Liver (tissue), 9 donors: ENCODE measurements around the gene NPTX2. TPM values are rescaled to one million over a fixed set of nuclear protein-coding genes. Genes with fewer than 3 reads are reported as not detected.

Source experiments
- DNase-seq: peaks from one replicate; pipeline ENCODE4 v3.0.0-alpha.2; 2017; ENCODE audit warnings: low spot score
- H3K27ac ChIP-seq, 2 donors: one replicate each; pipeline ENCODE4 v1.7.0; 2013; ENCODE audit warnings: inconsistent platforms in 2 of 2, low read length in 2 of 2, control low read depth in 1 of 2, low read depth in 1 of 2, mild to moderate bottlenecking in 1 of 2
- H3K27me3 ChIP-seq, 4 donors: one replicate each; pipeline versions ENCODE4 v1.6.1 to v1.7.0; 2013; ENCODE audit warnings: low read length in 3 of 4, inconsistent platforms in 1 of 4, mild to moderate bottlenecking in 1 of 4, moderate library complexity in 1 of 4; ENCODE audit not compliant: control insufficient read depth in 4 of 4, insufficient read depth in 4 of 4
- H3K36me3 ChIP-seq, 4 donors: one replicate each; pipeline versions ENCODE4 v1.6.1 to v1.7.0; 2013; ENCODE audit warnings: low read length in 3 of 4, mild to moderate bottlenecking in 3 of 4, low read depth in 1 of 4, moderate library complexity in 1 of 4; ENCODE audit not compliant: control insufficient read depth in 4 of 4, insufficient read depth in 3 of 4
- H3K4me1 ChIP-seq, 4 donors: one replicate each; pipeline versions ENCODE4 v1.6.1 to v1.7.0; 2013; ENCODE audit warnings: low read length in 3 of 4, mild to moderate bottlenecking in 3 of 4, moderate library complexity in 1 of 4; ENCODE audit not compliant: control insufficient read depth in 4 of 4, insufficient read depth in 4 of 4
- H3K4me3 ChIP-seq, 3 donors: one replicate each; pipeline versions ENCODE4 v1.6.1 to v1.7.0; 2013; ENCODE audit warnings: low read length in 3 of 3, control low read depth in 1 of 3, low read depth in 1 of 3, mild to moderate bottlenecking in 1 of 3
- H3K9ac ChIP-seq, 2 donors: one replicate each; pipeline ENCODE4 v1.7.0; 2013; ENCODE audit warnings: low read length in 2 of 2, mild to moderate bottlenecking in 2 of 2, moderate library complexity in 2 of 2, control low read depth in 1 of 2, low read depth in 1 of 2
- H3K9me3 ChIP-seq, 4 donors: one replicate each; pipeline versions ENCODE4 v1.6.1 to v1.7.0; 2013; ENCODE audit warnings: low read length in 3 of 4; ENCODE audit not compliant: control insufficient read depth in 4 of 4
- FOXA2 ChIP-seq: IDR thresholded peaks from 2 replicates; pipeline ENCODE4 v1.6.1; 2016; ENCODE audit warnings: antibody characterized with exemption
- HNF4A ChIP-seq, 2 donors: conservative IDR thresholded peaks; 2 replicates each; pipeline ENCODE4 v1.6.1; 2016; ENCODE audit warnings: antibody characterized with exemption in 2 of 2, mild to moderate bottlenecking in 2 of 2
- JUND ChIP-seq, 2 donors: IDR thresholded peaks; 2 replicates each; pipeline ENCODE4 v1.6.1; 2016; ENCODE audit warnings: antibody characterized with exemption in 2 of 2
- RAD21 ChIP-seq, 2 donors: IDR thresholded peaks; 2 replicates each; pipeline ENCODE4 v1.6.1; 2016; ENCODE audit warnings: antibody characterized with exemption in 2 of 2, mild to moderate bottlenecking in 2 of 2
- RXRA ChIP-seq, 2 donors: IDR thresholded peaks; 2 replicates each; pipeline ENCODE4 v1.6.1; 2017 to 2018; ENCODE audit warnings: antibody characterized with exemption in 2 of 2, mild to moderate bottlenecking in 1 of 2
- SP1 ChIP-seq: IDR thresholded peaks from 2 replicates; pipeline ENCODE4 v1.6.1; 2018; ENCODE audit warnings: antibody characterized with exemption, mild to moderate bottlenecking
- YY1 ChIP-seq: IDR thresholded peaks from 2 replicates; pipeline ENCODE4 v1.6.1; 2016; ENCODE audit warnings: antibody characterized with exemption, mild to moderate bottlenecking
- WGBS: extraction: QIAGEN DNeasy Blood & Tissue Kit; methylation state at CpG from one replicate; pipeline ENCODE4 v1.1.7; 2013; 5-methylcytosine and 5-hydroxymethylcytosine counted together
- polyA plus RNA-seq, 2 donors: library from polyadenylated mRNA; stranded (reverse) in 1 of 2; unstranded in 1 of 2; fragments of 200-250 nt in 1 of 2; fragments of >200 nt in 1 of 2; fragmentation: Nextera tagmentation in 1 of 2; extraction: Ambion mirVana in 1 of 2; gene quantifications; one replicate each; pipeline versions ENCODE4 v1.2.1 to v1.2.3, GENCODE V29; 2013 to 2015
- total RNA-seq, 2 donors: library from RNA; depleted of rRNA; stranded (reverse); fragments of >200 nt; gene quantifications; one replicate each; pipeline ENCODE4 v1.2.3, GENCODE V29; 2014
- TF ChIP-seq, protein P1 (sequence below): IDR thresholded peaks from 2 replicates; pipeline ENCODE4 v1.6.1; 2016; ENCODE audit warnings: antibody characterized with exemption
- TF ChIP-seq, protein P2 (sequence below): fragments of 150-350 bp; IDR thresholded peaks from 2 replicates; pipeline ENCODE4 v1.5.1; 2017; ENCODE audit warnings: improper control_type of control experiment, low read depth, low read length; ENCODE audit not compliant: missing input control
- TF ChIP-seq, protein P3 (sequence below): IDR thresholded peaks from 2 replicates; pipeline ENCODE4 v1.6.1; 2016; ENCODE audit warnings: antibody characterized with exemption, mild to moderate bottlenecking
- donor health status: healthy.
- donor health status: healthy.
- donor health status: healthy.
- donor health status: healthy.
- donor health status: healthy.

Gene NPTX2
- total and polyA plus RNA-seq, 4 donors: 0.09 to 1.5 (median 0.58) TPM

DNA sequence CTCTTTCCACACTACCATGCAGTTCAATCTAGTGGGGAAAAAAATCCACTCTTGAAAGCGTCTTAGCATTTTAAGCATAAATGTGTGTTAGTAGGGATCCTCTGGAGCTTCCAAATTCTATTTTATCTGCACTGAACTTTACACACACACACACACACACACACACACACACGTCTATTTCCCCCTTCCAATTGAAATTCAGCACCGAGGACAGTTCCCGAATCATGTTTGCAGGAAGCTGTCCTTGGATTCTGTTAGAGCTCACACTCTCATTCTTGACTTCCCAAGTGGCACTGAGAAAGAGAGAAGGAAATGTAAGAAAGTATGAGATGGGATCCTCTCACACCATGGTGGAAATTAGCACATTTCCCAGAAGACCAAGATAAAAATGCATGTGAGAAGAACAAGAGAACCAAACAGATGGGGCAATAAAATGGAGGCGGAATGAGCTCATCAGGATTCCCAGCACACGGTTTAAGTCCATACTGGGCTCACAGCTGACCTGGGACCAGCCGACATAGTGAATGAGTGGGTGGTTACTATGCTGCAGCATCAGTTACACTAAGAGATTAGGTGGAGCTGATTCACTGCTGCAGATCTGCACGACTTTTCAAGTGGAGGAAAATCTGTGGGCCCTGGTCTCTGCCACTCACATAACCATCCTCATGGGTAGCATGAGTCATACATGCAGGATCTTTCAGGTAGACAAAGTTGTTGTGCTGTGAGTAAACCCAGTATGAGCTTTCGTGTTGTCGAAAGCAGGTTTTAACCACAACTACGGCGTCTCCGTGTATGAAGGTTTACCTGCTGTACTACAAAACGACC, 3.3 kb upstream of the NPTX2 start:
- Histone ChIP-seq H3K27me3 (peaks cover 0 to 12% (median 6%) of the 10 kb centered on the region in 4 donors), H3K9ac (no peak overlapping the region)
- no peak for DNase-seq

DNA sequence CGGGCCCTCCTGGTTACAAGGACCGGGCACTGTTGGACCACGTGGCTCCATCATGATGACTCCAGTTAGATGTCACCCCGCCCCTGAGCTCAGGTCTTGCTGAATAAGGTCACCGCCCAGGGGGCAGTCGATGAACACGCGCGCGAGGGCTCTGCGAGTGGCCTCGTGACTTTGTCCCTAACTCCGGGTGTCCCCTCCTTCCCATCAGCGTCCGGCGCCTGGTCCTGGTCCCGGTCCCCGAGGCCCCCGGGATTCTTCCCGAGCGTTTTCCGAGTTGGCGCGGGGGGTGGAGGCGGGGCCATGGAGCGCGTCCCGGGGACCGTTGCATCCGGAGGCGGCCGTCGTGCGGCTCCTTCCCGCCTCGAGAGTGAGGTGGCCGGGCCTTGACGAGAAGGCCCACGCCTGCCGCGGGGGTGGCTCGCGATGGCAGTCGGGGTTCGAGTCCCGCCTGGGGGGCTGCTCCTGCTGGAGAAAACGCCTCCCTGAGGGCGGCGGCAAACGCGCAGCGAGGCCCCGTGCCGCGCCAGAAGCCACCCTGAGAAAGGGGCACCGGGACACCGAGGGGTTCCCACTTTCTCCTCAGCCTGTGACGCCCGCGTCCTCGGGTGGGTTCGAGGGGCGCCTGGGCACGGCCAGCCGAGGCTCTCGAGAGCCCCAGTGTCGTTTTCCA, 569 bp upstream of the NPTX2 start:
- Histone ChIP-seq H3K27ac (no peak overlapping the region), H3K27me3 (peaks cover 3 to 8% (median 5%) of the 10 kb centered on the region in 4 donors), H3K4me3 (peak overlapping the region in 1 of 3 donors; percentile 44), H3K9ac (no peak overlapping the region), H3K36me3 (no peaks in the 10 kb centered on the region), H3K9me3 (no peaks in the 10 kb centered on the region), H3K4me1 (peaks cover 20 to 37% (median 26%) of the 10 kb centered on the region in 4 donors)
- DNase-seq: no peak
- 9% methylated on average over 67 of the region's 67 CpGs for WGBS
- TF ChIP-seq, protein P1, sequence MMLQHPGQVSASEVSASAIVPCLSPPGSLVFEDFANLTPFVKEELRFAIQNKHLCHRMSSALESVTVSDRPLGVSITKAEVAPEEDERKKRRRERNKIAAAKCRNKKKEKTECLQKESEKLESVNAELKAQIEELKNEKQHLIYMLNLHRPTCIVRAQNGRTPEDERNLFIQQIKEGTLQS: no peak
- TF ChIP-seq HNF4A (conservative IDR thresholded peaks at IDR 0.05): no peak
- TF ChIP-seq, protein P2, sequence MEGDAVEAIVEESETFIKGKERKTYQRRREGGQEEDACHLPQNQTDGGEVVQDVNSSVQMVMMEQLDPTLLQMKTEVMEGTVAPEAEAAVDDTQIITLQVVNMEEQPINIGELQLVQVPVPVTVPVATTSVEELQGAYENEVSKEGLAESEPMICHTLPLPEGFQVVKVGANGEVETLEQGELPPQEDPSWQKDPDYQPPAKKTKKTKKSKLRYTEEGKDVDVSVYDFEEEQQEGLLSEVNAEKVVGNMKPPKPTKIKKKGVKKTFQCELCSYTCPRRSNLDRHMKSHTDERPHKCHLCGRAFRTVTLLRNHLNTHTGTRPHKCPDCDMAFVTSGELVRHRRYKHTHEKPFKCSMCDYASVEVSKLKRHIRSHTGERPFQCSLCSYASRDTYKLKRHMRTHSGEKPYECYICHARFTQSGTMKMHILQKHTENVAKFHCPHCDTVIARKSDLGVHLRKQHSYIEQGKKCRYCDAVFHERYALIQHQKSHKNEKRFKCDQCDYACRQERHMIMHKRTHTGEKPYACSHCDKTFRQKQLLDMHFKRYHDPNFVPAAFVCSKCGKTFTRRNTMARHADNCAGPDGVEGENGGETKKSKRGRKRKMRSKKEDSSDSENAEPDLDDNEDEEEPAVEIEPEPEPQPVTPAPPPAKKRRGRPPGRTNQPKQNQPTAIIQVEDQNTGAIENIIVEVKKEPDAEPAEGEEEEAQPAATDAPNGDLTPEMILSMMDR: no peak
- no peak for TF ChIP-seq RAD21 (IDR thresholded peaks at IDR 0.05)
- TF ChIP-seq SP1: no peak
- TF ChIP-seq JUND (IDR thresholded peaks at IDR 0.05): no peak
- TF ChIP-seq RXRA (IDR thresholded peaks at IDR 0.05): no peak
- TF ChIP-seq YY1: no peak

More for the DNA sequence above, 3.3 kb upstream of the NPTX2 start:
- no peaks in the 10 kb centered on the region for H3K36me3 ChIP-seq
- TF ChIP-seq, protein P3, sequence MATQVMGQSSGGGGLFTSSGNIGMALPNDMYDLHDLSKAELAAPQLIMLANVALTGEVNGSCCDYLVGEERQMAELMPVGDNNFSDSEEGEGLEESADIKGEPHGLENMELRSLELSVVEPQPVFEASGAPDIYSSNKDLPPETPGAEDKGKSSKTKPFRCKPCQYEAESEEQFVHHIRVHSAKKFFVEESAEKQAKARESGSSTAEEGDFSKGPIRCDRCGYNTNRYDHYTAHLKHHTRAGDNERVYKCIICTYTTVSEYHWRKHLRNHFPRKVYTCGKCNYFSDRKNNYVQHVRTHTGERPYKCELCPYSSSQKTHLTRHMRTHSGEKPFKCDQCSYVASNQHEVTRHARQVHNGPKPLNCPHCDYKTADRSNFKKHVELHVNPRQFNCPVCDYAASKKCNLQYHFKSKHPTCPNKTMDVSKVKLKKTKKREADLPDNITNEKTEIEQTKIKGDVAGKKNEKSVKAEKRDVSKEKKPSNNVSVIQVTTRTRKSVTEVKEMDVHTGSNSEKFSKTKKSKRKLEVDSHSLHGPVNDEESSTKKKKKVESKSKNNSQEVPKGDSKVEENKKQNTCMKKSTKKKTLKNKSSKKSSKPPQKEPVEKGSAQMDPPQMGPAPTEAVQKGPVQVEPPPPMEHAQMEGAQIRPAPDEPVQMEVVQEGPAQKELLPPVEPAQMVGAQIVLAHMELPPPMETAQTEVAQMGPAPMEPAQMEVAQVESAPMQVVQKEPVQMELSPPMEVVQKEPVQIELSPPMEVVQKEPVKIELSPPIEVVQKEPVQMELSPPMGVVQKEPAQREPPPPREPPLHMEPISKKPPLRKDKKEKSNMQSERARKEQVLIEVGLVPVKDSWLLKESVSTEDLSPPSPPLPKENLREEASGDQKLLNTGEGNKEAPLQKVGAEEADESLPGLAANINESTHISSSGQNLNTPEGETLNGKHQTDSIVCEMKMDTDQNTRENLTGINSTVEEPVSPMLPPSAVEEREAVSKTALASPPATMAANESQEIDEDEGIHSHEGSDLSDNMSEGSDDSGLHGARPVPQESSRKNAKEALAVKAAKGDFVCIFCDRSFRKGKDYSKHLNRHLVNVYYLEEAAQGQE: peak; percentile 98
- TF ChIP-seq JUND (IDR thresholded peaks at IDR 0.05) (no peak), FOXA2 (no peak)
- H3K4me1 ChIP-seq: peaks cover 6 to 23% (median 14%) of the 10 kb centered on the region in 4 donors
- WGBS: 56% methylated on average over 14 of the region's 14 CpGs
- H3K27ac ChIP-seq: no peak overlapping the region
- H3K9me3 ChIP-seq: peaks cover 0 to 10% (median 2%) of the 10 kb centered on the region in 4 donors
- no peak overlapping the region for H3K4me3 ChIP-seq
